SH-SY5Y (cell line): Measurements from ENCODE around the gene GPC5.

Experiments
- GATA2 ChIP-seq: IDR thresholded peaks from 2 replicates; pipeline ENCODE4 v1.6.1; 2011; ENCODE audit warnings: mild to moderate bottlenecking, low read depth, low read length
- GATA3 ChIP-seq: IDR thresholded peaks from 2 replicates; pipeline ENCODE4 v1.6.1; 2011; ENCODE audit warnings: low read depth, mild to moderate bottlenecking, low read length, moderate library complexity

- TF ChIP-seq GATA2 (no peak), GATA3 (no peak)
Measured at GRCh38 chr13:91520952-91521351, 122.5 kb downstream of the GPC5 start.
